ENCODE measurements around the gene MED17.

Gene MED17

GRCh38 chr11:93840180-93840579 lies 56.1 kb downstream of the MED17 start:
- Histone ChIP-seq H3K4me3 (ENCODE audit: low read depth, low read length) (no peak overlapping the region), H3K4me1 (ENCODE audit: control insufficient read depth in 1 of 2, insufficient read depth in 2 of 2, low read length in 2 of 2) (peaks cover 5 to 6% of the 10 kb centered on the region in 2 experiments), H3K18ac (ENCODE audit: low read length) (no peak overlapping the region), H2AK5ac (ENCODE audit: low read length) (no peak overlapping the region), H4K8ac (ENCODE audit: low read depth, low read length) (no peak overlapping the region), H4K91ac (ENCODE audit: low read depth, low read length) (no peak overlapping the region), H3K14ac (ENCODE audit: low read length) (no peak overlapping the region), H4K12ac (ENCODE audit: low read depth, low read length) (no peak overlapping the region), H3K36me3 (ENCODE audit: control insufficient read depth in 1 of 2, insufficient read depth in 2 of 2, low read length in 2 of 2) (no peaks in the 10 kb centered on the region), H3K9me3 (ENCODE audit: insufficient read depth, low read depth, low read length) (peaks cover 2% of the 10 kb centered on the region), H3K4ac (ENCODE audit: low read depth, low read length) (no peak overlapping the region), H3K4me2 (ENCODE audit: low read length) (no peak overlapping the region), H3K23ac (ENCODE audit: low read length) (no peak overlapping the region), H2BK120ac (ENCODE audit: insufficient read depth, low read length, poor library complexity) (no peak overlapping the region), H3K79me1 (ENCODE audit: low read length) (no peaks in the 10 kb centered on the region), H2AFZ (ENCODE audit: insufficient read depth, low read length, poor library complexity) (no peak overlapping the region), H3K27ac (ENCODE audit: low read depth, low read length) (no peak overlapping the region), H2BK12ac (ENCODE audit: low read length) (no peak overlapping the region), H3K27me3 (ENCODE audit: insufficient read depth, low read length) (no peaks in the 10 kb centered on the region), H3K9ac (ENCODE audit: low read length) (no peak overlapping the region), H3K79me2 (ENCODE audit: control insufficient read depth, insufficient read depth, low read length, poor library complexity) (no peaks in the 10 kb centered on the region), H2BK5ac (ENCODE audit: low read depth, low read length, poor library complexity) (no peak overlapping the region)
- no CpG with 5 or more reads among the region's 2 CpGs for WGBS (ENCODE audit: extremely low coverage, insufficient coverage, insufficient read length)
- DNase-seq = no peak

GRCh38 chr11:93840981-93841380 lies 56.9 kb downstream of the MED17 start:
- Histone ChIP-seq H3K27ac (ENCODE audit: low read depth, low read length) (no peak overlapping the region), H3K36me3 (ENCODE audit: control insufficient read depth in 1 of 2, insufficient read depth in 2 of 2, low read length in 2 of 2) (no peaks in the 10 kb centered on the region), H3K4me3 (ENCODE audit: low read depth, low read length) (no peak overlapping the region), H2AFZ (ENCODE audit: insufficient read depth, low read length, poor library complexity) (no peak overlapping the region), H3K27me3 (ENCODE audit: insufficient read depth, low read length) (no peaks in the 10 kb centered on the region), H2BK120ac (ENCODE audit: insufficient read depth, low read length, poor library complexity) (no peak overlapping the region), H3K4me1 (ENCODE audit: control insufficient read depth in 1 of 2, insufficient read depth in 2 of 2, low read length in 2 of 2) (peaks cover 5 to 10% of the 10 kb centered on the region in 2 experiments), H3K4ac (ENCODE audit: low read depth, low read length) (no peak overlapping the region), H3K23ac (ENCODE audit: low read length) (no peak overlapping the region), H2BK12ac (ENCODE audit: low read length) (no peak overlapping the region), H3K14ac (ENCODE audit: low read length) (no peak overlapping the region), H3K4me2 (ENCODE audit: low read length) (no peak overlapping the region), H4K8ac (ENCODE audit: low read depth, low read length) (no peak overlapping the region), H3K18ac (ENCODE audit: low read length) (no peak overlapping the region), H4K91ac (ENCODE audit: low read depth, low read length) (no peak overlapping the region), H2AK5ac (ENCODE audit: low read length) (no peak overlapping the region), H2BK5ac (ENCODE audit: low read depth, low read length, poor library complexity) (no peak overlapping the region), H3K9ac (ENCODE audit: low read length) (no peak overlapping the region), H3K79me2 (ENCODE audit: control insufficient read depth, insufficient read depth, low read length, poor library complexity) (no peaks in the 10 kb centered on the region), H4K12ac (ENCODE audit: low read depth, low read length) (no peak overlapping the region), H3K79me1 (ENCODE audit: low read length) (no peaks in the 10 kb centered on the region), H3K9me3 (ENCODE audit: insufficient read depth, low read depth, low read length) (peaks cover 2% of the 10 kb centered on the region)
- no peak for DNase-seq
- WGBS (ENCODE audit: extremely low coverage, insufficient coverage, insufficient read length) = no CpG with 5 or more reads among the region's 3 CpGs

GRCh38 chr11:93841446-93841845 lies 57.4 kb downstream of the MED17 start:
- Histone ChIP-seq H3K18ac (ENCODE audit: low read length) (no peak overlapping the region), H4K8ac (ENCODE audit: low read depth, low read length) (no peak overlapping the region), H4K91ac (ENCODE audit: low read depth, low read length) (no peak overlapping the region), H3K4me3 (ENCODE audit: low read depth, low read length) (no peak overlapping the region), H3K23ac (ENCODE audit: low read length) (no peak overlapping the region), H3K79me1 (ENCODE audit: low read length) (no peaks in the 10 kb centered on the region), H4K12ac (ENCODE audit: low read depth, low read length) (no peak overlapping the region), H3K9ac (ENCODE audit: low read length) (no peak overlapping the region), H3K27me3 (ENCODE audit: insufficient read depth, low read length) (no peaks in the 10 kb centered on the region), H2AFZ (ENCODE audit: insufficient read depth, low read length, poor library complexity) (no peak overlapping the region), H3K4ac (ENCODE audit: low read depth, low read length) (no peak overlapping the region), H3K27ac (ENCODE audit: low read depth, low read length) (no peak overlapping the region), H3K9me3 (ENCODE audit: insufficient read depth, low read depth, low read length) (peaks cover 2% of the 10 kb centered on the region), H3K36me3 (ENCODE audit: control insufficient read depth in 1 of 2, insufficient read depth in 2 of 2, low read length in 2 of 2) (no peaks in the 10 kb centered on the region), H3K79me2 (ENCODE audit: control insufficient read depth, insufficient read depth, low read length, poor library complexity) (no peaks in the 10 kb centered on the region), H3K4me1 (ENCODE audit: control insufficient read depth in 1 of 2, insufficient read depth in 2 of 2, low read length in 2 of 2) (peaks cover 5 to 10% of the 10 kb centered on the region in 2 experiments), H2BK120ac (ENCODE audit: insufficient read depth, low read length, poor library complexity) (no peak overlapping the region), H2AK5ac (ENCODE audit: low read length) (no peak overlapping the region), H3K14ac (ENCODE audit: low read length) (no peak overlapping the region), H2BK12ac (ENCODE audit: low read length) (no peak overlapping the region), H3K4me2 (ENCODE audit: low read length) (no peak overlapping the region), H2BK5ac (ENCODE audit: low read depth, low read length, poor library complexity) (no peak overlapping the region)
- no peak for DNase-seq
- WGBS (ENCODE audit: extremely low coverage, insufficient coverage, insufficient read length) = no CpG with 5 or more reads among the region's 2 CpGs

DNA sequence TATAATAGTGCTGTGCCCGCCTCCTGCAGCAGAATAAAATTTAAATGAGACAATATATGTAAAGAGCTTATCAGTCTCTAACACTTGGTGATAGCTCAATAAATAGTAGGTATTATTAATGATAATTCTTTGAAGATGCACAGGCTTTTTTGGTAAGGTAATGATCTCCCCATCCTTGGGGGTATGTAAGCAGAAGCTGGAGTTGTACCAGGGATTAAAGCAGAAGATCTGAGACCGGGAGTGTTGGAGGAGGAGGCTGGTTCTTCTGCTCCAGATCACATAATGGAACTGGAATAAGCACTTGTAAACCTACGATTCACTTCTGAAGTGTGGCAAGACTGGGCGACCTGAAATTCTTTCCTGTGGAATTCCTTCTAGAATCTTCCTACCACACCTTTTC lies 58.0 kb downstream of the MED17 start:
- Histone ChIP-seq H3K23ac (ENCODE audit: low read length) (no peak overlapping the region), H3K14ac (ENCODE audit: low read length) (no peak overlapping the region), H3K4me3 (ENCODE audit: low read depth, low read length) (no peak overlapping the region), H3K4me2 (ENCODE audit: low read length) (no peak overlapping the region), H2AK5ac (ENCODE audit: low read length) (no peak overlapping the region), H3K9me3 (ENCODE audit: insufficient read depth, low read depth, low read length) (peaks cover 2% of the 10 kb centered on the region), H3K27ac (ENCODE audit: low read depth, low read length) (no peak overlapping the region), H3K27me3 (ENCODE audit: insufficient read depth, low read length) (no peaks in the 10 kb centered on the region), H4K12ac (ENCODE audit: low read depth, low read length) (no peak overlapping the region), H2AFZ (ENCODE audit: insufficient read depth, low read length, poor library complexity) (no peak overlapping the region), H4K91ac (ENCODE audit: low read depth, low read length) (no peak overlapping the region), H3K18ac (ENCODE audit: low read length) (no peak overlapping the region), H3K79me2 (ENCODE audit: control insufficient read depth, insufficient read depth, low read length, poor library complexity) (no peaks in the 10 kb centered on the region), H3K36me3 (ENCODE audit: control insufficient read depth in 1 of 2, insufficient read depth in 2 of 2, low read length in 2 of 2) (no peaks in the 10 kb centered on the region), H3K4ac (ENCODE audit: low read depth, low read length) (no peak overlapping the region), H2BK12ac (ENCODE audit: low read length) (no peak overlapping the region), H3K9ac (ENCODE audit: low read length) (no peak overlapping the region), H4K8ac (ENCODE audit: low read depth, low read length) (no peak overlapping the region), H3K4me1 (ENCODE audit: control insufficient read depth in 1 of 2, insufficient read depth in 2 of 2, low read length in 2 of 2) (peaks cover 5 to 10% of the 10 kb centered on the region in 2 experiments), H2BK5ac (ENCODE audit: low read depth, low read length, poor library complexity) (no peak overlapping the region), H3K79me1 (ENCODE audit: low read length) (no peaks in the 10 kb centered on the region), H2BK120ac (ENCODE audit: insufficient read depth, low read length, poor library complexity) (no peak overlapping the region)
- DNase-seq = no peak
- WGBS (ENCODE audit: extremely low coverage, insufficient coverage, insufficient read length) = no CpG with 5 or more reads among the region's 4 CpGs
